H1 (cell line): Measurements from ENCODE around the gene GPR135. TPM values are rescaled to one million over a fixed set of nuclear protein-coding genes. Genes with fewer than 3 reads are reported as not detected.

Experiments used
- CTCF ChIA-PET: fragments of 300-600 bp; sonication (Branson Sonifier 250); formaldehyde crosslinking; loops from one replicate; lab custom pipeline; 2021; ENCODE audit not compliant: partially characterized antibody; lab: Charles Lee
- POLR2A ChIA-PET: fragments of 300-600 bp; sonication (Branson Sonifier 250); formaldehyde crosslinking; loops from one replicate; lab custom pipeline; 2021; ENCODE audit warnings: inconsistent platforms; ENCODE audit not compliant: partially characterized antibody; lab: Charles Lee
- DNase-seq, 2 experiments: peaks; one replicate each; pipeline versions ENCODE4 v3.0.0 to v3.0.0-alpha.2; 2010 to 2022; ENCODE audit warnings: low spot score in 2 of 2, low read depth in 1 of 2, mixed read lengths in 1 of 2
- FAIRE-seq: peaks from 2 replicates; lab custom pipeline; 2011; peaks lifted over from hg19 to GRCh38; lab: Jason Lieb, UNC
- H2AFZ ChIP-seq: 2 replicates; pipeline ENCODE4 v1.8.1; 2012; ENCODE audit warnings: low read length, inconsistent platforms
- H2AK5ac ChIP-seq: 2 replicates; pipeline ENCODE4 v1.6.1; 2013; ENCODE audit warnings: low read depth, low read length
- H2BK120ac ChIP-seq: replicated peaks from 2 replicates; pipeline ENCODE3; 2013; ENCODE audit warnings: low read depth, low read length, inconsistent platforms
- H2BK12ac ChIP-seq: 2 replicates; pipeline ENCODE4 v1.6.1; 2013; ENCODE audit warnings: low read depth, low read length
- H2BK15ac ChIP-seq: 2 replicates; pipeline ENCODE4 v1.6.1; 2013; ENCODE audit warnings: low read length
- H2BK20ac ChIP-seq: 2 replicates; pipeline ENCODE4 v1.6.1; 2013; ENCODE audit warnings: low read length
- H2BK5ac ChIP-seq: 2 replicates; pipeline ENCODE4 v1.6.1; 2013; ENCODE audit warnings: low read depth, low read length
- H3K14ac ChIP-seq: 2 replicates; pipeline ENCODE4 v1.6.1; 2013; ENCODE audit warnings: inconsistent platforms; ENCODE audit not compliant: insufficient read length
- H3K18ac ChIP-seq: 2 replicates; pipeline ENCODE4 v1.6.1; 2013; ENCODE audit warnings: low read length; ENCODE audit errors: extremely low read depth
- H3K23ac ChIP-seq: 2 replicates; pipeline ENCODE4 v1.6.1; 2013; ENCODE audit warnings: inconsistent platforms; ENCODE audit not compliant: insufficient read length
- H3K23me2 ChIP-seq: 2 replicates; pipeline ENCODE4 v1.6.1; 2013; ENCODE audit warnings: low read depth, low read length
- H3K27ac ChIP-seq: 2 replicates; pipeline ENCODE4 v1.6.1; 2011; ENCODE audit warnings: low read depth, low read length, inconsistent platforms
- H3K27me3 ChIP-seq, 4 experiments: replicated peaks in 1 of 4; 1 replicate in 1 of 4; 2 replicates in 3 of 4; pipeline versions ENCODE4 v1.6.1 to v1.8.1; 2011 to 2013; ENCODE audit warnings: low read length in 3 of 4, mild to moderate bottlenecking in 3 of 4, inconsistent platforms in 2 of 4, mixed read lengths in 2 of 4, moderate library complexity in 1 of 4; ENCODE audit not compliant: control insufficient read depth in 3 of 4, insufficient read depth in 3 of 4; ENCODE audit errors: extremely low read depth in 1 of 4
- H3K36me3 ChIP-seq, 4 experiments: 2 replicates each; pipeline versions ENCODE4 v1.6.1 to v1.8.1; 2011 to 2013; ENCODE audit warnings: mild to moderate bottlenecking in 4 of 4, low read length in 3 of 4, moderate library complexity in 2 of 4, control low read depth in 1 of 4, inconsistent platforms in 1 of 4; ENCODE audit not compliant: insufficient read depth in 4 of 4, control insufficient read depth in 2 of 4
- H3K4ac ChIP-seq: replicated peaks from 2 replicates; pipeline ENCODE3; 2013; ENCODE audit warnings: low read length, low read depth, mixed read lengths, inconsistent platforms; ENCODE audit not compliant: insufficient read length
- H3K4me1 ChIP-seq, 4 experiments: replicated peaks in 1 of 4; 1 replicate in 1 of 4; 2 replicates in 3 of 4; pipeline versions ENCODE4 v1.6.1 to v1.8.1; 2011 to 2013; ENCODE audit warnings: low read length in 3 of 4, inconsistent platforms in 2 of 4, mixed read lengths in 1 of 4; ENCODE audit not compliant: insufficient read depth in 4 of 4, control insufficient read depth in 3 of 4
- H3K4me2 ChIP-seq, 2 experiments: 2 replicates each; pipeline versions ENCODE4 v1.6.1 to v1.8.1; 2011 to 2013; ENCODE audit warnings: low read depth in 2 of 2, low read length in 2 of 2, control low read depth in 1 of 2, inconsistent platforms in 1 of 2, mild to moderate bottlenecking in 1 of 2; ENCODE audit not compliant: insufficient read depth in 1 of 2
- H3K4me3 ChIP-seq, 4 experiments: fragments of 200-600, 300-600 bp in 1 of 4; sonication (generic), shearing (Covaris generic), sonication (Bioruptor Twin) in 1 of 4; 2 replicates each; pipeline versions ENCODE4 v1.5.1 to v1.8.1; 2011 to 2016; ENCODE audit warnings: low read length in 4 of 4, low read depth in 3 of 4, control low read depth in 2 of 4, inconsistent platforms in 2 of 4, mild to moderate bottlenecking in 2 of 4, mixed read lengths in 1 of 4, moderate library complexity in 1 of 4; ENCODE audit not compliant: insufficient read depth in 2 of 4; ENCODE audit errors: extremely low read depth in 1 of 4
- H3K56ac ChIP-seq: replicated peaks from 2 replicates; pipeline ENCODE3; 2013; ENCODE audit warnings: low read depth, mild to moderate bottlenecking, mixed read lengths, low read length, inconsistent platforms; ENCODE audit not compliant: insufficient read length
- H3K79me1 ChIP-seq: 2 replicates; pipeline ENCODE4 v1.6.1; 2013; ENCODE audit warnings: low read depth, low read length, control low read depth
- H3K79me2 ChIP-seq, 2 experiments: 2 replicates each; pipeline versions ENCODE4 v1.6.1 to v1.8.1; 2012 to 2013; ENCODE audit warnings: low read length in 2 of 2, mild to moderate bottlenecking in 2 of 2, inconsistent platforms in 1 of 2; ENCODE audit not compliant: insufficient read depth in 2 of 2, control insufficient read depth in 1 of 2
- H3K9ac ChIP-seq, 4 experiments: replicated peaks in 1 of 4; 1 replicate in 1 of 4; 2 replicates in 3 of 4; pipeline versions ENCODE4 v1.6.1 to v1.8.1; 2011 to 2013; ENCODE audit warnings: low read depth in 3 of 4, low read length in 3 of 4, control low read depth in 2 of 4, mild to moderate bottlenecking in 2 of 4, moderate library complexity in 2 of 4, inconsistent platforms in 1 of 4; ENCODE audit errors: extremely low read depth in 1 of 4
- H3K9me3 ChIP-seq, 2 experiments: 2 replicates each; pipeline versions ENCODE4 v1.6.1 to v1.8.1; 2012 to 2013; ENCODE audit warnings: mild to moderate bottlenecking in 2 of 2, moderate library complexity in 2 of 2, control low read depth in 1 of 2, inconsistent platforms in 1 of 2, low read depth in 1 of 2, low read length in 1 of 2, mixed read lengths in 1 of 2; ENCODE audit not compliant: insufficient read depth in 2 of 2
- H4K20me1 ChIP-seq, 2 experiments: replicated peaks in 1 of 2; 2 replicates each; pipeline versions ENCODE3 to v1.8.1; 2011 to 2013; ENCODE audit warnings: inconsistent platforms in 2 of 2, low read length in 2 of 2, mild to moderate bottlenecking in 1 of 2; ENCODE audit not compliant: insufficient read depth in 2 of 2, control insufficient read depth in 1 of 2
- H4K5ac ChIP-seq: 2 replicates; pipeline ENCODE4 v1.6.1; 2013; ENCODE audit warnings: low read length, low read depth, mixed read lengths, inconsistent platforms; ENCODE audit not compliant: insufficient read length
- H4K8ac ChIP-seq: 2 replicates; pipeline ENCODE4 v1.8.0; 2013; ENCODE audit warnings: mild to moderate bottlenecking, moderate library complexity, low read length, inconsistent platforms; ENCODE audit not compliant: insufficient read depth; ENCODE audit errors: extremely low read depth
- H4K91ac ChIP-seq: replicated peaks from 2 replicates; pipeline ENCODE3; 2013; ENCODE audit warnings: low read length, mixed read lengths, inconsistent platforms; ENCODE audit not compliant: insufficient read length
- CREB1 ChIP-seq: IDR thresholded peaks from 2 replicates; pipeline ENCODE4 v1.6.1; 2012; ENCODE audit warnings: inconsistent platforms
- CTBP2 ChIP-seq: IDR thresholded peaks from 2 replicates; pipeline ENCODE4 v1.7.0; 2011; ENCODE audit warnings: borderline replicate concordance, mild to moderate bottlenecking, moderate library complexity, mixed read lengths, low read length; ENCODE audit not compliant: insufficient read depth, insufficient read length
- E2F6 ChIP-seq: IDR thresholded peaks from 2 replicates; pipeline ENCODE4 v1.6.1; 2012; ENCODE audit warnings: inconsistent platforms
- EZH2 ChIP-seq: fragments of 200-600 bp; sonication (generic); IDR thresholded peaks from 2 replicates; pipeline ENCODE4 v1.7.1; 2012; ENCODE audit warnings: low read depth, mild to moderate bottlenecking, moderate library complexity, low read length, inconsistent platforms; ENCODE audit not compliant: severe bottlenecking
- MAX ChIP-seq: IDR thresholded peaks from 2 replicates; pipeline ENCODE4 v1.6.1; 2012; ENCODE audit warnings: inconsistent platforms
- NRF1 ChIP-seq: IDR thresholded peaks from 2 replicates; pipeline ENCODE4 v1.6.1; 2011; ENCODE audit warnings: mild to moderate bottlenecking, low read depth, low read length, improper control_type of control experiment
- RBBP5 ChIP-seq: IDR thresholded peaks from 2 replicates; pipeline ENCODE4 v1.7.1; 2012; ENCODE audit warnings: low read depth, mild to moderate bottlenecking, inconsistent platforms, low read length, moderate library complexity, borderline replicate concordance
- SP4 ChIP-seq: IDR thresholded peaks from 2 replicates; pipeline ENCODE4 v1.6.1; 2012; ENCODE audit warnings: low read length, inconsistent platforms
- TEAD4 ChIP-seq: IDR thresholded peaks from 2 replicates; pipeline ENCODE4 v1.6.1; 2012; ENCODE audit warnings: low read depth, low read length, inconsistent platforms, mixed read lengths
- WGBS, 2 experiments: shearing (Covaris generic) in 1 of 2; methylation state at CpG; one replicate each; pipeline versions ENCODE4 v1.1.6 to v1.1.7; 2013 to 2015; ENCODE audit warnings: low lambda C conversion rate in 2 of 2, mixed read lengths in 2 of 2, inconsistent platforms in 1 of 2, low coverage in 1 of 2, missing lambda C conversion rate in 1 of 2; ENCODE audit not compliant: insufficient replicate concordance in 2 of 2, insufficient coverage in 1 of 2, insufficient read length in 1 of 2; ENCODE audit errors: extremely low coverage in 1 of 2, missing lambda C conversion rate in 1 of 2; 5-methylcytosine and 5-hydroxymethylcytosine counted together
- polyA plus RNA-seq, 7 experiments: library from polyadenylated mRNA; depleted of rRNA in 3 of 7; stranded (reverse) in 5 of 7; unstranded in 2 of 7; fragments of >200 nt in 5 of 7; fragments of 200-250 nt in 2 of 7; gene quantifications; 1 replicate in 5 of 7; 2 replicates in 1 of 7; 4 replicates in 1 of 7; pipeline versions ENCODE4 v1.2.1 to v1.2.3, GENCODE V29; 2011 to 2013; ENCODE audit warnings: missing spikeins in 2 of 7, mixed read lengths in 2 of 7
- total RNA-seq: library from RNA; stranded (reverse); fragmentation: NEBNext Ultra II Directional; extraction: Animal tissue kit (Norgen Biotek cat#: 25700); gene quantifications from 2 replicates; pipeline ENCODE4 v1.2.1, GENCODE V29; 2021

GPR135 gene
- total and polyA plus RNA-seq, 2 of the 8 experiments (the other 6 are each of a cell fraction or from before 2014, with no cell fraction given), result 0.48 to 1.1 TPM

DNA sequence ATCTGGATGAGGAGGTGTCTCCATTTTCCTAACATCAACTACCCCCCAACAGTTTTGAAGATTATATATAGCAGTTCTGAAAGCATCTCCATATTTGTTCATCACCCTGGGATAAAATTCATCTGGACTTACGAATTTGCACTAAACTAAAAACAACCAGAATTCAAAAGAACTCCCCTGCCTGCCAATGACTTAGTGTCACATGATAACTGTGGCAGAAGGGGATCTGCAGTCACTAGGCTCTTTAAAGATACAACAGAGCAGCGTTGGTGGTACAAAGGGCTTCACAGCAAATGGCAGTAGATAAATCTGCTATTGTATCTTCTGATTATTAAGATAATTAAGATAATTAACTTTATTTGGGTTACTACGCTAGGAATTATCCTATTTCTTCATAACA, 30.1 kb downstream of the GPR135 start:
- no peak overlapping the region for H2AFZ ChIP-seq
- H2AK5ac ChIP-seq, result no peak overlapping the region
- no peak overlapping the region for H2BK120ac ChIP-seq
- WGBS, 2 experiments, result 90% methylated on average over 3 of the region's 3 CpGs; no CpG with 5 or more reads in 1 of the 2 experiments
- FAIRE-seq (no peak), DNase-seq (no peak)
- H2BK12ac ChIP-seq, result no peak overlapping the region
- no peak overlapping the region for H3K23ac ChIP-seq
- H3K4me3 ChIP-seq, result no peak overlapping the region
- no peaks in the 10 kb centered on the region for H3K27me3 ChIP-seq
- H3K9ac ChIP-seq, result no peak overlapping the region
- H3K4me1 ChIP-seq, result no peaks in the 10 kb centered on the region
- H3K79me2 ChIP-seq, result no peaks in the 10 kb centered on the region
- H3K27ac ChIP-seq, result no peak overlapping the region
- H3K56ac ChIP-seq, result no peak overlapping the region
- H4K5ac ChIP-seq, result no peak overlapping the region
- no peaks in the 10 kb centered on the region for H4K20me1 ChIP-seq
- no peak overlapping the region for H3K18ac ChIP-seq
- no peak overlapping the region for H4K8ac ChIP-seq
- no peak overlapping the region for H3K4me2 ChIP-seq
- CTCF ChIA-PET, result interaction anchor here (0.7 to 2.0 kb wide), 6 partner anchors 9 to 310 kb away, joined by 3 to 9 read pairs (median 4); no protein-coding TSS in a partner anchor
- POLR2A ChIA-PET, result interaction anchor here (0.9 kb wide), 1 partner anchor 28 kb away, joined by 3 read pairs; no protein-coding TSS in a partner anchor
- H3K36me3 ChIP-seq, result no peaks in the 10 kb centered on the region
- H3K4ac ChIP-seq, result no peak overlapping the region
- no peak overlapping the region for H4K91ac ChIP-seq
- no peak overlapping the region for H2BK20ac ChIP-seq
- no peaks in the 10 kb centered on the region for H3K9me3 ChIP-seq
- H2BK5ac ChIP-seq, result no peak overlapping the region
- no peaks in the 10 kb centered on the region for H3K23me2 ChIP-seq
- TF ChIP-seq EZH2 (no peak), TEAD4 (no peak), CTBP2 (no peak), NRF1 (no peak), E2F6 (no peak), RBBP5 (no peak), CREB1 (no peak), MAX (no peak), SP4 (no peak)
- H3K14ac ChIP-seq, result no peak overlapping the region
- no peak overlapping the region for H2BK15ac ChIP-seq
- no peaks in the 10 kb centered on the region for H3K79me1 ChIP-seq
